RKO (cell line): Measurements from ENCODE around the gene SDSL.

ENCODE experiments used
- DNase-seq: peaks from one replicate; pipeline ENCODE4 v3.0.0-alpha.2; 2016; ENCODE audit warnings: low spot score

The SDSL gene, protein sequence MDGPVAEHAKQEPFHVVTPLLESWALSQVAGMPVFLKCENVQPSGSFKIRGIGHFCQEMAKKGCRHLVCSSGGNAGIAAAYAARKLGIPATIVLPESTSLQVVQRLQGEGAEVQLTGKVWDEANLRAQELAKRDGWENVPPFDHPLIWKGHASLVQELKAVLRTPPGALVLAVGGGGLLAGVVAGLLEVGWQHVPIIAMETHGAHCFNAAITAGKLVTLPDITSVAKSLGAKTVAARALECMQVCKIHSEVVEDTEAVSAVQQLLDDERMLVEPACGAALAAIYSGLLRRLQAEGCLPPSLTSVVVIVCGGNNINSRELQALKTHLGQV

DNA sequence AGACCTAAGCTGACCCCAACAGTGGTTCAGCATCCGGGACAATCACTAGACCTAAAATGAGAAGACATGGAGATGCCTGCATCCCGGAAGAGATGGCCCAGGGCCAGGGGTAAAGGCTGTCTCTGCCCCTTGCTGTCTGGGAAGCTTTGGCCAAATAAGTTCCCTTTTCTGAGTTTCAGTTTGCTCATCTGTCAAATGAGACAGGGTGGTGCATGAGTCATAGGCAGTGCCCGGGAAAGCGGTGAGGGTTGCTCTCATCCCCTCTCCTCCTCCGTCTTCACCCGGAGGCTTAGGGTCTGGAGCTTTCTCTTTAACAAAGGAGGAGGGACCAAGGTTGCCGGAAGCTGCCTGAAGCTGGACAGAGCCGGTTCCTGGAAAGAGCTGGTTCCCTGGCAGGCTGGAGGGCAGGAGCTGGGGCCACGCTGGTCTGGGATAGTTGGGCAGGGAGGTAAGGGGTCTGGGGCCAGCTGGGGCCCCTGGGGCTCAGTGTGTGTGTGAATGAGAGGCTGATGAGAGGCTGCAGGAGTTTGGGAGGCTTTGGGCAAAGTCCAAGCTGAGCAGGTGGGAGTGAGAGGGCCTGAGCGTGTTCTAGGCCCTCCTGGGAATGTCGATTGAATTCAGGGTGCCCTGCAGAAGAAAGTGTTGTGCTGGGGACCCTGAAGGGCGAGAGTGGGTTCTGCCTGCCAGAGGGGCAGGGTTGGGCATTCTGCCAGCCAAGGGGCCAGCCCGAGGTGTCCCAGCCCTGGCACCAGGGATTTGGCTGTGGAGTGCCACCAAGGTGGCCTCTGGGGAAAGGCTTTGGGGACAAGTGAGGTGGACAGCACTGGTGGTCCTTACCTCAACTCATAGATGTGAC, at the start of gene SDSL:
Gene SDSL (plus strand): TSS at position 351 of the 856 bp plus-strand sequence. CDS start 5,603 bp downstream, outside the sequence.
- DNase-seq = peak; percentile 94

DNA sequence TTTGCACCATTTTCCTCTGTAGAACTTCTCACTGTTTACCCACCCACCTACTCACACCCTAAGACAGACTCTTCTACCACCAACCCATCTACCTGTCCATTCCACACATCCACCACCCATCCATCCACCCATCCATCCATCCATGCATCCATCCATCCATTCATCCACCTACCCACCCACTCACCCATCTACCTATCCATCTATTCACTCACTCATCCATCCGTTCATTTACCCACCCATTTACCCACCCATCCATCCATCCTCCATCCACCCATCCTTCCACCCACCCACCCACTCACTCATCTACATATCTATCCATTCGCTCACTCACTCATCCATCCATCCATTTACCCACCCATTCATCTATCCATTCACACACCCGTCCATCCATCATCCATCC, 48.7 kb upstream of the SDSL start:
- DNase-seq = no peak

DNA sequence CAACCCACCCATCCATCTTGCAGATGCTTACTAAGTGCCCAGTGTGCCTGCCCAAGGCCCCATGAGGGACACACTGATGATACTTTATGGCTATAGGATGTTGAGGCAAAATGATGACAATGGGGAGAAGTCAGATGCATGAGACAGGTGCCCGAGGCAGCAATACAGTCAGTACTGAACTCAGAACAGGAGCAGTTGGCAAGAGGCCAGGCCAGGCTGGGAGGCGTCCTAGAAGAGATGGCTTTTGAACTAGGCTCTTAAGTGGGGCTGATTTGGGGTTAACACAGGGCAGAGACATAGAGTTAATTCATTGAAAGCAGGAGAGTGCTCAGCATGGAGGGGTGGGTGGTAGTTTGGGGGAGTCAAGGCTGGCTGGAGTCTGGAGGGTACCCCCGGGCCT, 48.2 kb upstream of the SDSL start:
- no peak for DNase-seq

DNA sequence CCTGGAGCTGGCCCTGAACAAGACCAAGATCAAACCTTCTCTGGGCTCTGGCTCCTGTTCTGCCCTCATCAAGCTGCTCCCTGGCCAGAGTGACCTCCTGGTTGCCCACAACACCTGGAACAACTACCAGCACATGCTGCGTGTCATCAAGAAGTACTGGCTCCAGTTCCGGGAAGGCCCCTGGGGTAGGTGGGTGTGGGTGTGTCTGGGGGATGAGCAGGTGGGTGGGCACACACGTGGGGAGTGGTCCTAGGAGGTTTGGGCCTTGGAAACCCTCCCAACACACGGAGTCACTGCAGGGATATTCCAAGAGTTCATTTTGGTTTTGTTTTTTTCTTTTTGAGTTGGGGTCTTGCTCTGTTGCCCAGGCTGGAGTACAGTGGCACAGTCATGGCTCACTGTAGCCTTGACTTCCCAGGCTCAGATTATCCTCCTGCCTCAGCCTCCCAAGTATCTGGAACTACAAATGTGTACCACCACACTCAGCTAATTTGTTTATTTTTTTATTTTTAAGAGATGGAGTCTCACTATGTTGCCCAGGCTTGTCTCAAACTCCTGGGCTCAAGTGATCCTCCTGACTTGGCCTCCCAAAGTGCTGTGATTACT, 47.3 kb upstream of the SDSL start:
- no peak for DNase-seq

DNA sequence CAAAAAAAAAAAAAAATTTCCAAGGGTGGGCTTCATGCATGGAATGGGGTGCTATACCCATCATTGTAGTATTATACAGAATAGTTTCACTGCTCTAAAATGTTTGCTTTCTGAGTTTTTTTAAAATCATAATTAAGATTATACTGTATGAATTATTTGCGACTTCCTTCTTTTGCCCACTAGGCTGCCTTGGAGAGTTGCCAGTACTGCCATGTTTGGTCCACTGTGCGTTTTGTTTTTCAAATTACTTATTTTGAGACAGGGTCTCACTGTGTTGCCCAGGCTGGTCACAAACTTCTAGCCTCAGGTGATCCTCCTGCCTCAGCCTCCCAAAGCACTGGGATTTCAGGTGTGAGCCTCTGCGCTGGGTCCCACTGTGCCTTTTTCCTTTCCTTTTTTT, 43.9 kb upstream of the SDSL start:
- no peak for DNase-seq

DNA sequence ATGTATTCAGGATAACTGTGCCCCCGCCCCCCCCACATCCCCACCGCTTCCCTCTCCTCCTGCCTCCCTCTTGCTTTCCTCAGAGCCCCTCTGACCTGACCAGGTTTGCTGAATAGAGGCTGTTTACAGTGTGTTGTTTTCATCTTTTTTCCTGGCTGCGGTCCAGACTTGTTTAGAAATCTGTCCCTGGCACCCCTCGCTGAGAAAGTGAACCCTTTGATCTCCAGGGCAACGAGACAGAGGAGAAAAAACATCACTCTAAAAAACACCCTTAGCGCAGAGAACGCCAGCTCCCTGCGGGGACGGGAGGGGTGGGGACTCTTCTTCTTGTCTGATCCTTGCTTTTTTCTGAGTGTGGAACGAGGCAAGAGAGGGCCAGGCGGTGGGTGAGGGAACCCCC, 41.0 kb upstream of the SDSL start:
- no peak for DNase-seq

DNA sequence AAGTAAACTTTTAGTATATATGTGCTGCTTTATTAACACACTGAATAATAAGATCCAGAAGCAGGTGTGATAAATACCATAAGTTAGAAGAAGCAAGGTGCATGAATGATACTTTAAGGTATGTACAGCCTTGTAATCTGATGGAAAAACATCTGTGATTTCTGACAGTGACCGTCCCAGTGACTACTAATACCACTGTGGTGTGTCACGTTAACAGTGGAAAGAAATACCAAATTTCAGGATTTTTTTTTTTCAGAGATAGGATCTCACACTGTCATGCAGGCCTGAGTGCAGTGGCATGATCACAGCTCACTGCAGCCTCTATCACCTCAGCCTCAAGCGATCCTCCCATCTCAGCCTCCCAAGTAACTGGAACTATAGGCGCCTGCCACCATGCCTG, 40.0 kb upstream of the SDSL start:
- no peak for DNase-seq

DNA sequence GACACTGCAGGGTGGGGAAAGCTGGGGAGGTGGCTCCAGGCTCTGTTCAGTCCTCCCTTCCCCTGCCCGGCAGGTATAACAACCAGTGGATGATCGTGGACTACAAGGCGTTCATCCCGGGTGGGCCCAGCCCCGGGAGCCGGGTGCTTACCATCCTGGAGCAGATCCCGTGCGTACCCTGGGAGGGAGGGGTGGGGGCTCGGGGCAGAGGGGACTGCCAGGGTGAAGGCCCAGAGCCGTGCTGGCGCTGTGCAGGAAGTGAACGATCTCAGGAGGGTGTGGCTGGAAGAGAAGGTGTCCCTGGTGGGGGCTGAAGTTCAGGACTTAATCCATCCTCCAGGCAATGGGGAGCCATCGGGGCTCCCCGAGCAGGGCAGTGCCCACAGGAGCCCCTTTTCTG, 37.4 kb upstream of the SDSL start:
- no peak for DNase-seq

DNA sequence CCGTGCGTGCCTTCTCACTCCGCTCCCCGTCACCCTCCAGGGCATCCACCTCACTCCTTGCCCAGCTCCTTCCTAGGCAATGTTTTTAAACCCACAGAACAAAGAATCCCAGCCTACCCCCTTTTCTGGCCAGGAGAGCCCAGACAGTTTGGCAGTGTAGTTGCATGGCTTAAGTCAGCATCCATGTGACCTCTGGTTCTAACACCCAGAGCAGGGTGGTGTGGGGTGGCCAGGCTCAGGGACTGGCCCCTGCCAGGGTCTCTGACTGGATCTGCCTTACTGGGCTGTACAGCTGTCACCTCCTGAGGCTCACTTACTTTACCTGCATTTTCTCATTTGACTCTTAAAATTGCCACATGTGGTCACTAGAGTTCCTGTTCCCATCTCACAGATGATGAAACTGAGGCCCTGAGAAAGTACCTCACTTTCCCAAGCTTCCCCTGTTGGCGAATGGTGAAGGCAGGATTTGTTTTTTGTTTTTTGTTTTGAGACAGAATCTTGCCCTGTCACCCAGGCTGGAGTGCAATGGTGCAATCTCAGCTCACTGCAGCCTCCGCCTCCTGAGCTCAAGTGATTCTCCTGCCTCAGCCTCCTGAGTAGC, 36.8 kb upstream of the SDSL start:
- no peak for DNase-seq

DNA sequence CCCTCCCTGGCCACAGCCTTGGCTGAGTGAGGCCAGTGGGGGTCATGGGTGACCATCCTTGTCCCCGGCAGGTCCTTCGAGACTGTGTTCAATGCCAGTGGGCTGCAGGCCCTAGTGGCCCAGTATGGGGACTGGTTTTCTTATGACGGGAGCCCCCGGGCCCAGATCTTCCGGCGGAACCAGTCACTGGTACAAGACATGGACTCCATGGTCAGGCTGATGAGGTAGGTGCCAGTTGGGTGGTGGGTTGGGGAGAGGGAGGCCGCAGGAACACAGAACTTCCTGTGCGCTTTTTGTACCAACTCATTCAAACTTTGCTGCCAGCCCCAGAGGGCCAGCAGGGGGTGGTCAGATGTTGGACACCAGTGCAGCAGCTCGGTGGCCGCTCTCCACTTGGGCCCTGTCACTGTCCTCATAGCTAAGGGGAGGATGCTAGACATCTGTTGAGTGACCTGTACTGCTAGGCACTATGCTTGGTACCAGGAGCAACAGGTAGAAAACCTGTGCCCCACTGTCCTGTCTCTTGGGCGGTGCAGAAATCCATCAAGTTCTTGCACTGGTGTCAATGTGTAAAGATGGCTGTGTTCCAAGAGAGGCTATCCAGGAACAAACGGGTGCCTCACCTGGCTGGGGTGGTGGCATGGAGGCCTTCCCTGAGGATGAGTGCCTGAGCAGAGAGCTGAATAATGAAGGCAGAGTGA, 35.2 kb upstream of the SDSL start:
- DNase-seq = no peak

DNA sequence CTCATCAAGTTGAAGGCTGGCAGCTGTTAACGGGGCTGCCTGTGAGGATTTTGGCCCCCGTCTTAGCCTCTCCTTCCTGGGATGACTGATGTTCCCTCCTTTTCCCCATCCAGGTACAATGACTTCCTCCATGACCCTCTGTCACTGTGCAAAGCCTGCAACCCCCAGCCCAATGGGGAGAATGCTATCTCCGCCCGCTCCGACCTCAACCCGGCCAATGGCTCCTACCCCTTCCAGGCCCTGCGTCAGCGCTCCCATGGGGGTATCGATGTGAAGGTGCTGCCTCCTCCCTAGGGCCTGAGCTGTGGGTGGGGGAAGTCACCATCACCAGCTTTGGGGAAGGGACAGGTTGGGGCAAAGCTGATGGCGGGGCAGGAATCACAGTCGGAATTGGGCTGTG, 34.5 kb upstream of the SDSL start:
- no peak for DNase-seq

DNA sequence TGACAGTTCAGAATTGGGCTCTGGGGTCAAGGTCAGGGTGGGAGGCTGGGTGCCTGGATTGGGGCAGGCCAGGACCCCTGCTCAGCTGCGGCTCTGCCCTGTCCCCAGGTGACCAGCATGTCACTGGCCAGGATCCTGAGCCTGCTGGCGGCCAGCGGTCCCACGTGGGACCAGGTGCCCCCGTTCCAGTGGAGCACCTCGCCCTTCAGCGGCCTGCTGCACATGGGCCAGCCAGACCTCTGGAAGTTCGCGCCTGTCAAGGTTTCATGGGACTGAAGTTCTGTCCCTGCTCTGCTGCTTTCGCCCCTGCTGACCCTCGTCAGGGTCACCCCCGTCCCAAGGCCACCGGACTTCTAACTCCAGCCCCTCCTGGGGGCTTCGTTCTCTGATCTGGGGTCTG, 33.8 kb upstream of the SDSL start:
- DNase-seq = no peak

DNA sequence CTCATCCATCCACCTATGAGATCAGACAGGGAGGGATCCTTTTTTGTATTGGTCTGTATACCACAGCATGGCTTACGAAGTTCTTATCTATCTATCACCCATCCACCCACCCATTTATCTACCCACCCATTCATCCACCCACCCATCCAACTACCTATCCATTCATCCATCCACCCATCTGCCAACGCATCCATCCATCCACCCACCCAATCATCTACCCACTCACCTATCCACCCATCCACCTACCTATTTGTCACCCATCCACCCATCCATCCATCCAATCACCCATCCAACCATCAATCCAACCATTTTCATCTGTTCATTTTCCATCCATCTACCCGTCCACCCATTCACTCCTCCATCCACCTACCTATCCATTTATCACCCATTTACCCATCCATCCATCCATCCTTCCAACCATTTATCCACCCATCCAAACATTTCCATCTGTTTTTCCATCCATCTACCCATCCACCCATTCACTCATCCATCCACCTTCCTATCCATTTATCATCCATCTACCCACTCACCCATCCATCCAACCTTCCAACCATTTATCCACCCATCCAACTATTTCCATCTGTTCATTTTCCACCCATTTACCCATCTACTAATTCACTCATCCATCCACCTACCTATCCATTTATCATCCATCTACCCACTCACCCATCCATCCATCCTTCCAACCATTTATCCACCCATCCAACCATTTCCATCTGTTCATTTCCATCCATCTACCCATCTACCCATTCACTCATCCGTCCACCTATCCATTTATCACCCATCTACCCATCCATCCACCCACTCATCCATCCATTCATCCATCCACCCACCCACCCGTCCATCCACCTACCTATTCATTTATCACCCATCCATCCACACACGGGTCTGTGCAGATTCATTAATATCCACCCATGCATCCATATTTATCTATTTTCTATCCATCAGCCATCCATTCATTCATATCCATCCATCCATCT, 31.8 kb upstream of the SDSL start:
- DNase-seq = no peak

DNA sequence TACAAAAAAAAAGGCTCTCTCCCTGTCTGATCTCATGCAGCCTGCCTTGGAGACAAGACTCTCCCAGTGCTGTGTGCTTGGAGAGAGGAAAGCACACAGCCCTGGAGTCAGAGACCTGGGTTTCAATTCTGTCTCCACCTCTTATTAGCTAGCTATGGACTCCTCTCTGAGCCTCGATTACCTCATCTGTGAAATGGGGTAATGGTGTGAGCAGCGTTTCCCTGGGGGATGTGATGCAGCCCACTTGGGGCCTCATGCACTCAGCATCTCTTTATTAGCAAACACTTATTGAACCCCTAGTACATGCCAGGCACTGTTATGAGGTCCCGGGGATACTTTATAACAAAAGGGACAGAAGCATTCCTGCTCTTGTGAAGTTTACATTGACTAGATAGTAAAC, 31.0 kb upstream of the SDSL start:
- DNase-seq = no peak

DNA sequence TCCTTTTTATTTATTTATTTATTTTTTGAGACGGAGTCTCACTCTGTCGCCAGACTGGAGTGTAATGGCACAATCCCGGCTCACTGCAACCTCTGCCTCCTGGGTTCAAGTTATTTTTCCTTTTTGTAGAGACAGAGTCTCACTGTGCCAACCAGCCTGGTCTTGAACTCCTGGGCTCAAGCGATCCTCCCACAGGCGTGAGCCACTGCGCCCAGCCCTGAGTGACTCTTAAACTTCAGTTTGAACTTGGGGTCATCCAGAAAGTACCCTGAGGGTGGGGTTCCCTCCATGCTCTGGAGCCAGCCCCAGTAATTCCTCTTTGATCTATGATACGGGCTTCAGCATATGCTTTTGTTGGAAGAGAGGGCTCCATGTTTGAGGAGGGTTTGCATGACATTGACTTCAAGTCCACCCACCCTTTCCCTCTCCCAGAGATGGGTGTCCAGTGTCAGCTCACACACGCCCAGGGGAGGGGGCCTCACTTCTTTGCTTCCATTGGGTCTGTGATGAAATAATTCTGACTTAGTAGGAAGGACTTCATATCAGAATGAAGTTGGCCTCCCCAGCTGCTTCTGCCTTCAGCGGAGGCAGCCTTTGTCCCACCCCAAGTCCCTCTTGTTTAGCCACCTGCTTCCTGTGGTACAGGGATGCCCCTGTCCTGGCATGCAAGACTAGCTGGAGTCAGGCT, 30.4 kb upstream of the SDSL start:
- no peak for DNase-seq

DNA sequence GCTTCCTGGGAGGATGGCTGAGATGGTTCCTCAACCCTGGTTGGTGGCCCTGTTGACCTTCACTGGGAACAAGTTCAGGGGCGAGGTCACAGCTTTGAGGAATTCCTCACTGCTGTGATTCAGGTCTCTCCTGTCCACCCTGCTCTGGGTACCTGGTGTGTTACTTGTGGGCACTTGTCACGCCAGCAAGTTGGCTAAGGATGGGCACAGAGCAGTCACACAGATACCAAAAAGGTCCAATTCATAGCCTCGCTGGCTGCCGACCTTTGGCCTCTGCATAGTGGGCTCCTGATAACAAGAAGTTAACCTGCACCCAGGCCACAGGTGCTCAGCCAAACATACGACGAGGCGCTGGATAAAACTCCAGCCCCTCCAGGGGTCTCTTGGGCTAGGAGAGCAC, 29.7 kb upstream of the SDSL start:
- DNase-seq = no peak

DNA sequence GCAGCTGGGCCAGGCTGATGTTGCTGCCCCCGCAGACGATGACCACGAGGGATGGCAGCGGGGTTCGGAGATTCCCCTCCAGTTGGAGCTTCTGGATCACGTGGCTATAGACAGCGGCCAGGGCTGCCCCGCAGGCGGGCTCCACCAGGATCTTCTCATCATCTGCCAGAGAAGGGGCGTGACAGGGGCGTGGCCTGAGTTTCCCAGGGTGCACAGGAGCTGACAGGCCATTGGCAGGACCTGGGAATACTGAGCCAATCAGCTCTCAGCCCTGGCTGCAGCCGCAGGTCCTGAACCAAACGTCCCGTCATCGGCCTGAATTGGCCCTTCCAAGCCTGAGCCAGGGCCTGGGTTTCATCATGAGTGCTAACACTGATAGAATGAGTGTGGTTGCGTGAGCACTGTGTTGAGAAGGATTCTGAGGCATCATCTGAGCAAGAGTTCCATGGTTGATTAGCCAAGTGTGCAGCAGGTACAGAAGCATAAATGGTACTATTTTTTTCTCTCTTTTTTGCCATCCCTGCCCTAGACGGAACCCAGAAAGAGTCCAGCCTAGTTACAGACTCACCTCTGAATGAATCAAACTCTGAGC, 29.1 kb upstream of the SDSL start:
- DNase-seq = no peak

DNA sequence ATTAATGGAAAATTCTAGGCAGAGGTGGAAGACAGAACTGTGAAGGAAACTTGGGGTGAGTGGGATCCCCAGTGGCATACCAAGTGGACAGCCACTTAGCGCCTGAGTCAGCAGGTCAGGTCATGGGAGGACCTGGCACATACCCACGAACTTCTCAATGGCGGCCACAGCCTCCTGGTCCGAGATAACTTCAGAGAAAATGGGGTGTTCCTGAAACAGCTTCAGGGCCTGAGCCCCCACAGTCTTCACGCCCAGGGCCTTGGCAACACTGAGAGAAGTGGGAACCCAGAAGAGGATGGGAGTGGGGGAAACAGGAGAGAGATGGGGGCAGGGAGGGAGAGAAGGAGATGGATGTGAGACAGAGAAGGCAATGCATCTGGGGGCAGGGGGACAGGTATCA, 28.4 kb upstream of the SDSL start:
- no peak for DNase-seq

DNA sequence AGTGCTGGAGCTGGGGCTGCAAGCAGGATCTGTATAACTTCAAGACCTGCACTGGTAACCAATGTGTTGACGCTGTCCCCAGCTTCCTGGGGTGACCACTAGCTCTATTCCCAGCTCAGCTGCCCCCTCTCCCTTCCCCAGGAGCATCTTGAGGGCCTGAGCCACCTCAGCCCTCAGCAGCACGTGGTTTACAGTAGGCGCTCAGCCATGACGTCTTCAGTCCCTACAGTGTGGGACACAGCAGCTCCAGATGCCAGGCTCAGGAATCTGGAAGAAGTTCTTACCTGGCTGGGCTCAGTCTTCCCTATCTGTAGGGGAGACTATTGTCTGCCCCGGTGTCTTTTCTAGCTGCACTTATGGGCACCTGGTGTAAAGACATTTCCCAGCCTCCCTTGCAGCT, 27.1 kb upstream of the SDSL start:
- no peak for DNase-seq

DNA sequence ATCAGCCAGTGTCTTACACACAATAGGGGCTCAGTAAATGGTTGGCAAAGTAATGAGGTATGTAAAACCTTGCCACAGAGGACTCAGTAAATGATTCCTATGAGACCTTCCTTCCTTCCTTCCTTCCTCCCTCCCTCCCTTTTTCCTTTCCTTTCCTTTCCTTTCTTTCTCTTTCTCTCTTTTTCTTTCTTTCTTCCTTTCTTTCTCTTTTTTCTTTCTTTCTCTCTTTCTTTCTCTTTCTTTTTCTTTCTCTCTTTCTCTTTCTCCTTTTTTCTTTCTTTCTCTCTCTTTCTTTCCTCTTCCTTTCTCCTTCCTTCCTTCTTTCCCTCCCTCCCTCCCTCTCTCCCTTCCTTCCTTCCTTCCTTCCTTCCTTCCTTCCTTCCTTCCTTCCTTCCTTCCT, 26.0 kb upstream of the SDSL start:
- no peak for DNase-seq
